Activated CD8-positive, alpha-beta memory T cell treated with anti-CD3 and anti-CD28 coated beads for 4 hours (primary cell): Measurements from ENCODE around the gene TNFRSF19.

Source experiments
- DNase-seq, 2 donors: peaks; one replicate each; pipeline ENCODE4 v3.0.0-alpha.2; 2020; ENCODE audit warnings: low read depth in 2 of 2

Gene TNFRSF19

DNA sequence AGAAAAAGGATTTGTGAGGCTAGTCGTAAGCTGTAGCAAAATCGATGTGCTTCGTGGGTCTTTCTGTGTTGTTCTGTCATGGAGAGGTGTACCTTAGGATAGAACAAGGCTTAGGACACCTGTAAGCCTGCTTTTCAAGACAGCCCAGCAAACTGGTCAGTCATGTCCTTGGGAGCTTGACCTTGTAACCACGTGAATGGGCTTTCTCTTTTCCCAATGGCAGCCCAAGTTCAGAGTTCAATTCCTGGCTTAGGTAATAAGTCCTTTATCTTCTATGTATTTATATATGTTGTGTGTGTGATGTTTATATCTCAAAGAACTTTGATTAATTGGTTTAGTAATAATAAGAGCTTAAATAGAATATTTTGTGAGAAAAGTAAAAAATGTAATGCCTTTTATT, 112.9 kb downstream of the TNFRSF19 start:
- DNase-seq = no peak

DNA sequence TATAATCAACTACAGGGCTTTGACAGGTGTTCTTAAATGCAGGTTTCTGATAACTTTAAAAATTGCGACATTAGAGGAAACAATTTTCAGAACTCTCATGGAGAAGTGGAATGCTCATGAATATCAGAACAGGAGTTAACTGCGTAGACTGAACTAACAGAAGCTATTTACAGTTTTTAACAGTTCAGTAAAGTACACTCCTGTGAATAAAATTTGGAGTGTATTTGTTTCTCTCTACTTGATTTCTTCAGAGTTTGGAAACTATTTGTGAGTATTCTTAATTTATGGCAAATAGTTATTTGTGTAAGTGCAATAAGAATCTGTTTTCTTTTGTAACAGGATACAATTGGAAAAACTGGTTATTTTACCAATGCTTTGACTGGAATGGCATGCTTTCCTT, 114.4 kb downstream of the TNFRSF19 start:
- DNase-seq = no peak

DNA sequence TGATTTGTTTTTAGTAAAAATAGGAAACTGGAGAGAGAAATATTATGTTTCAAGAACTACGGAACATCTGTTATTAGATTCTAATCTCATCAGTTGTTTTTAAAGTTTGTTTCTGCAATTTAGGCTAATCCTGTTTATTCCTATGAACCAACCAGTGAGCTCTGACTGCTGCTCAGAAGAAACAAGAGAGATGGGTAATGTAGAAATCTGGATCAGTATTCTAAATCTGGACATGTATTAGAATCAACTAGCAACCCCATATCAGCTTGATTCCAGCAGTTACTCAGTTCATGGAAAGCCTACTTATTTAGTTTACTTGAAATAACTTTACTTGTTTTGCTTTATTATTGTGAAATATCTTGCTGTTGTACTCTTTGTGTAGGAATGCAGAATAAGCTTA, 115.2 kb downstream of the TNFRSF19 start:
- no peak for DNase-seq

DNA sequence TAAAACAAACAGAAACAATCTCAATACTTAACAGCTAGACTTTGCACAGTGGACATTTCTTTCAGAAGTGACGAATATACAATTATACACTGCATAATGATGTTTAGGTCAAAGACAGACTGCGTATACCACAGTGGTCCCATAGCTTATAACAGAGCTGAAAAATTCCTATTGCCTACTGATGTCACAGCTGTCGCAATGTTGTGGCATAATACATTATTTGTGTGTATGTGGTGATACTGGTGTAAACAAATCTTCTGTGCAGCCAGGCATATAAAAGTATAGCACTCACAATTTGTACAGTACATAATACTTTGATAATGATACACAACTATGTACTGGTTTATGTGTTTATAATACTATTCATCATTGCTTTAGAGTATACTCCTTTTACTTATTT, 116.7 kb downstream of the TNFRSF19 start:
- DNase-seq = no peak

DNA sequence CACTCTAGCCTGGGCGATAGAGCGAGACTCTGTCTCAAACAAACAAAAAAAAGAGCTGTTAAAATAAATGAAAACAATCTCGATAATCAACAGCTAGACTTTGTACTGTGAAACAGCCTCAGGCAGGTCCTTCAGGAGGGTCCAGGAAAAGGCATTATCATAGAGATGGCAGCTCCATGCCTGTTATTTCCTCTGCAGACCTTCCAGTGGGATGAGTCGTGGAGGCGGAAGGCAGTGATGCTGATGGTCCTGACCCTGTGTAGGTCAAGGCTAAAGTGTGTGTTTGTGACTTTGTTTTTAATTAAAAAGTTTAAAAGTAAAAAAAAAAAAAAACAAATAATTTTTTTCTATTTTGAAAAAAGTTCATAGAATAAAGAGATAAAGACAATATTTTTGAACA, 117.4 kb downstream of the TNFRSF19 start:
- DNase-seq = no peak

DNA sequence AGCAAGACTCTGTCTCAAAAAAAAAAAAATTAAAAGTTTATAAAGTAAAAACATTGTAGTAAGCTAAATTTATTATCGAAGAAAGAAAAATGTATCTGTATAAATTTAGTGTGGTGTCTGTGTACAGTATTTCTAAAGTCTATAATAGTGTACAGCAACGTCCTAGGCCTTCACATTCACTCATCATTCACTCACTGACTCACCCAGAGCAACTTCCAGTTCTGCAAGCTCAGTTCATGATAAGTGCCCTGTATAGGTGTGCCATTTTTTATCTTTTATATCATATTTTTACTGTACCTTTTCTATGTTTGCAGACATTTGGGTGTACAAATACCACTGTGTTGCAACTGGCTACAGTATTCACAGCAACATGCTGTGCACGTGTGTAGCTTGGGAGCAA, 118.1 kb downstream of the TNFRSF19 start:
- no peak for DNase-seq

DNA sequence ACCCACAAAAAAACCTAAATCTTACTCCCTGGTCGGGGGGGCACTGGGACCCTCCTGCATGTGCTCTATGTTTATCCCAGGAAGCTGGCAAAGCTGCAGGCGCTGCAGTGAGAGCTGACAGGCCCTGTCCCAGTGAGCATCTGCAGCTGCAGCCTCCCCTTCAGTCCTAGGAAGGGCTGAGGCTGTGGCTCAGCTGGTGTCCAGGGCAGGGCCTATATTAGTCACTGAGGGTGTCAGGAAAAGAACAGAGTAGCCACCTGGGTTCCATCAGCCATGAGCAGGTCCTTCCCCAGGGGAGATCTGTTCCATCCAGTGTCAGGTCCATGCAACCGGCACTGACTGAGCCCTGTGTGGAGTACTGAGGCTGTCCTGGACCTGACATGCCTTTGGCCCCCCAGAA, 120.5 kb downstream of the TNFRSF19 start:
- no peak for DNase-seq

DNA sequence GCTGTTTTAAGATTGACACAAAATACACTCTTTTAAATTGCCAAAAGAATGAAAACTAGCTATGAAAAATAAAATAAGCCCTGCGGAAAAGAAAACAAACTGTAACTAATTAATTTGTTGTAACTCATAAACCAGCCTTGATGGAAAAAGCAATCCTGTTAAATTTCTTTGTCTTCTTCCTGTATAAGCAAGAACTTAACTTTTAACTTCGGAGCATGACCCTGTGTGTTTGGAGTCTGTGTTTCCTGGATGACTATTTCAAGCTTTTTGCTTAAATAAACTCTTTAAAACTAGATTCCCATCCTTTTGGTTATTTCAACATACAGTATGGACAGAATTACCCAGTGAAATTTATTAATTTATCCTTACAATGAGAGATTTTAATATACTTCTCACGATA, 122.6 kb downstream of the TNFRSF19 start:
- DNase-seq = no peak

DNA sequence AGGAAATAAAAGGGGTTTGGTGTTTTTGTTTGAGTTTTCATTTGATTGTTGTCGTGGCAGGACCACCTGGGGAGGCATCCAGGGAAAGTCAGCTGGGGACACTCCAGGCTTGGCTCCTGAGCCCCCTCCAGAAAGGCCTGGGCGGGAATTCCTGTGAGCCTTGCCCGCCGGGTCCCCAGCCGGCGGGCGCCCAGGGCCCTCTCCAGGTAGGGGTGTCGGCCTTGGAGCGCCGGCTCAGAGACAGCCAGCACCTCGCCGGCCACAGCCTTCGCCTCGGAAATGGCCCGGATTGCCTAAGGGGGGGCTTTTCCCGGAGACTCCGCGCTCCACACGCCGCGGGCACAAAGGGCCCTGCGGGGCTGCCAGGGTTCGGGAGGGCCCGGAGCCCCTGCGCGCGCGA, 125.0 kb downstream of the TNFRSF19 start:
- no peak for DNase-seq

DNA sequence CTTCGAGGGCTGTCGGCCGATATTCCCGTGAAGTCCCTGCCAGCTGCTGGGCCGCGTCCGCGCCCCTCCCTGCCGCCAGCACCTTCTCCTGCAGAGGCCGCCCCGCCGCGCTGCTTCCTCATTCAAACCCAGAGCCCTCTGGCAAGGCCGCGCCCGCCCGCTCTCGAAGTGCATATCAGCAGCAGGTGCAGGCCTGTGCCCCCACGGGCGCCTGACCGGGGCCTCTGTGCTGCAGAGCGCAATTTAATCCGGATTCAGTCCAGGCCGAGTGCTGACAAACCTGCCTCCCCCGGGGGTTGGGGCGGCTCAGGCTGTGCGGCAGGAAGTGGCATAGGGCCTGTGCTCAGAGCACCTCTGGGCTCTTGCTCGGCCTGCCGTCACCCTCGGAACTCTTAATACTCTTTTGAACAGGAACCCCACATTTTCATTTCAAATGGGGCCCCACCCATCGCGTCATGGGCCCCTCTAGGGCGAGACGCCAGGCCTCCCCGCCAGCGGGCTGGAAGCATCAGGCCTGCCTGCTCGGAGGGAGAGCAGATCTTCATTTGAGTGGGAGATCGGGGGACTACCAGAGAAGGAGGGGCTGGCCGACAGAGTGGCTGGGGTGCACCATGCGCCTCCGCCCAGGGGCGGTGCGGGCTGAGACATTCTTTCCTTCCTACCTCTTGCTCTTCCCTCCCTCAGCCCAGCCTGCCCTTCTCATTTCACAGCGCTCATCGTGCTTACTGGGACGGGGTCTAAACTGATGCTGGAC, 125.7 kb downstream of the TNFRSF19 start:
- peak; percentile 24 to 26 for DNase-seq

DNA sequence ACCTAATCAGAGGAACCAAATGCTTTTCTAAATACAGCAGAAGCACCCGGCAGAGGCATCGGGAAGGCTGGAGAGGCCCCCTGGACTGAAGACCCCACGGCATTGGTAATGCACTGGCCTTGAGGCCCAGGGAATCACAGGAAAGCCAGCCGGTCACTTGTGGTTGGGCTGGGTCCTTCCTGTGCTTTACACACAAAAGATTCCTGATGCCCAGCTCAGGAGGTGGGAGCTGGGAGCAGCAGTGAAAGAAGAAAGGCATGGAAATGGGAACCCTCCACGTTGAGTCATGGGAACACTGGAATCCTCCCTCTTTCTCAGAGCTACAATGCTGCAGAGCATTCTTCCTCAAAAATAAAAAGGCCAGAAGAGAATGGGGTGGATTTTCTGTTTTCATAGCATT, 126.4 kb downstream of the TNFRSF19 start:
- DNase-seq = no peak

DNA sequence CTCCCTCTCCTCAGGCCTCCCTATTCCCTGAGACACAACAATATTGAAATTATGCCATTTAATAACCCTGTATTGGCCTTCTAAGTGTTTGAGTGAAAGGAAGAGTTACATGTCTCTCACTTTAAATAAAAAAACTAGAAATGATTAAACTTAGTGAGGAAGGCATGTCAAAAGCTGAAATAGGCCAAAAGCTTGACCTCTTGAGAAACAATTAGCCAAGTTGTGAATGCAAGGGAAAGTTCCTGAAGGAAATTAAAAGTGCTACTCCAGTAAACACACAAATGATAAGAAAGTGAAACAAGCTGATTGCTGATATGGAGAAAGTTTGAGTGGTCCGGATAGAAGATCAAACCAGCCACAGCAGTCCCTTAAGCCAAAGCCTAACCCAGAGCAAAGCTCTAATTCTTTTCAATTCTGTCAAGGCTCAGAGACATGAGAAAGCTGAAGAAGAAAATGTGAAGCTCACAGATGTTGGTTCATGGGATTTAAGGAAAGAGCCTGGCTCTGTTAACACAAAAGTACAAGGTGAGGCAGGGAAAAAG, 127.6 kb downstream of the TNFRSF19 start:
- DNase-seq = no peak

DNA sequence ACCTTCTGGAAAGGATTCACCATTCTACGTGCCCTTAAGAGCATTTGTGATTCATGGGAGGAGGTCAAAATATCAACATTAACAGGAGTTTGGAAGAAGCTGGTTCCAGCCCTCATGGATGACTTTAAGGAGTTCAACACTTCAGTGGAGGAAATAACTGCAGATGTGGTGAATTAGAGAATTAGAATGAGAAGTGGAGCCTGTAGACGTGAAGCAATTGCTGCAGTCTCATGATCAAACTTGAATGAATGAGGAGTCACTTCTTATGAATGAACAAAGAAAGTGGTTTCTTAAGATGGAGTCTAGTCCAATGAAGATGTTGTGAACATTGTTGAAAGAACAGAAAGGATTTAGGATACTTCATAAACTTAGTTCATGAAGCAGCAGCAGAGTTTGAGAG, 129.1 kb downstream of the TNFRSF19 start:
- no peak for DNase-seq

DNA sequence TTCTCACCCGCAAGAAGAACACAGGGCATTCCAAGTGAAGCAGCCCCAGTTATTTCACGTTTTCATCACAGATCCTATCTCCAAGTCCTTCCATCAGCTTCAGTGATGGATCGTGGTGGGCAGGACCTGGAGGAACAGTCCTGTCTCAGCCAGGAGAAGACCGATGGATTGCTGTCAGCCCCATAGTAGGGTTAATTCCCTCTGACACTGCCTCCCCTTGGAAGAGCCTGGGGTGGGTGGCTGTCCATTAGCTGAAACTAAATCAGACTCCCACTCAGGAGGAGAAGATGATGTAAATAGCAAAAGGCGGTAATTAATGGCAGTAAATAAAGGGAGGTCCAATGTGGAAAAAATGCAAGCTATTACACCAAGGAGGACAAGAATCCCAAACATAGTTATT, 131.0 kb downstream of the TNFRSF19 start:
- no peak for DNase-seq

DNA sequence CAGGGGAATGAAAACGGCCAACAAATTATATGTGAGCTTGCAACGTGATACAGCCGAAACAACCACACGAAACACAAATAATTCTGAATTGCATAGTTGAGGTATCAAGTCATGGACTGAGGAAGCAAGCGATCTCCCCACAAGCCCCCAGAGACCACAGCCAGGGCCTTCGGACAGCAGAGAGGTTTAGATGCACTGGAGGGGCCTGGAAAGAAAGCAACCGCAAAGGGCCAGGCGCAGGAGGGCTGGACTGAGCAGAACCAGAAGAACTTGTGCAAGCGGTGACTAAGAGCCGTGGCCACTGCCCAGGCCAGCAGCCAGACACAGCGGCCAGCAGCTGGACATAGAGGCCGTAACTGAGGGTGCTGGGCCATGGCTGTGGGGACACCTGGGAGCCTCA, 131.4 kb downstream of the TNFRSF19 start:
- DNase-seq = no peak

DNA sequence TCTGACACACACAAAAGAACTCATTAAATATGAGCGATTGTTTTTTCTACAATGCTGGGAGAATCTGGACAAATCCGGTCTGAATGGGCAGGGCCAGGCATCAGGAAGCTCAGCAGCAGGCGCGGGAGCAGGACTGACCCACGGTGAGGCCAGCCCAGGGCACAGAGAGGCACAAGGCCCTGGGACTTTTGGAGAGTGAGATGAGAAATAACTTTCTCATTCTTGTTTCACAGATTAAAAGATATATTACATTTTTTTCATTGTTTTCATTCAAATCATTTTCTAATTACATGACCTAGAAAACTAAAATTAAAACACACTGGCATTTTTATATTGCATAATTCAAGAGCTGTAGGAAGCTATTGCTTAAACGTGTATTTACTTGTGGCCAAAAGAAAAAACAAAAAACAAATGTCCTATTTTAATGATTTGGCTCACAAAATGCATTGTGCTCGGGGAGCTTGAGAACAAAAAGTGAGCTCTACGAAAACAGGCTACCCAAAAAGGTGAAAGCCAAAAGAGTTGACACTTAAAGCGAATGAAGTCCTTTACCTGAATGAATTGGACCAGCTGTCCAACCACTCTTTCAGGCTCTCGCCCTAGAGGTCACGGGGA, 133.1 kb downstream of the TNFRSF19 start:
- DNase-seq = no peak

DNA sequence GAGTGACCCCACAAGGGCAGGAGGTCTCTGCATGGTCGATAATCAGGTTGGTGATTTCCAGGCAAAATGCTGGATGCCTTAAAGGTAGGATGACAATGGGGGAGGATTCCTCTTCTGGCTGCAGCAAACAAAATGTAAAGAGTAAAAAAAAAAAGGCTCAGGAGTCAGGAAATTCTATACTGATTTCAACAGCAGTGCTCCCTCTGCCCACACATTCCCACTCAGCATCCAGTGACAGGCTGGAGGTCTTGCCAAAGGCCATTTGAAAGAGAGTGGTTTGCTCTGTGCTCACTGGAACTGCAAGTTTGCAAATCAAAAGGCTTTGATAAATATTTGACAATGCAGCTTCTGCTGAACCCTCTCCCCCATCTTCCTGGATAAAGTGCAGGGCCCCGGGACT, 135.4 kb downstream of the TNFRSF19 start:
- DNase-seq = no peak

DNA sequence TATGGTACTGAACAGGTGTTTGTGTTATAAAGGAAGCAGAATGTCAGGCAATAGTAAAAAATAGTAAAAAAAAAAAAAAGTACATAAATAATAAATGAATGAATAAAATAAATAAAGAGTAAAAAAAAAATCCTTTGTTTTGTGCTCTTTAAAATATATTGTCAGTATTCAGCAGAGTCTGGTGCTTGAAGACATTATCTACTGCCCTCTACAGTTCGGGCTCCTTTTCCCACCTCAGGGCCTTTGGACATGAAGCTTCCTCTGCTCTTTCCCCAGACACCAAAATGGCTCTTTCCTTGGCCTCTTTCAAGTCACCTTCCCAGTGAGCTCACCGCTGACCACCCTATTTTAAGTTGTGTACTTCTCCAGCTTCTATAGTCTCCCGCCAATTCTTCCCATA, 137.5 kb downstream of the TNFRSF19 start:
- no peak for DNase-seq

DNA sequence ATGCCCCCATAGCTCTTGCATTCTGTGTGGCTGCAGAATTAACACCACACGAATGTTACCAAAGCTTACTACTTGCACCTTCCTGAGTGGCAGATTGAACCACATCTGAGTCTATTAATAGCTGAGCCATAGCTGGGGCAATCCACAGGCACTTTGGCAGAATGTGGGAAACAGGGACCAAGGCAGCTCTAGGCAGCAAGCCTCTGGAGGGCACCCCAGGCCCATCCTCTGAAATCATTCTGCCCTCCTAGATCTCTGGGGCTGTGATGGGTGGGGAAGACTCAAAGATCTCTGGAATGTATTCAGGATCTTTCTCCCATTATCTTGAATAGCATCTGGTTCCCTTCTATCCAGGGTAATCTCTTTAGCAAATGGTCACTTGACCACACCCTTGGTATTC, 139.3 kb downstream of the TNFRSF19 start:
- DNase-seq = no peak

DNA sequence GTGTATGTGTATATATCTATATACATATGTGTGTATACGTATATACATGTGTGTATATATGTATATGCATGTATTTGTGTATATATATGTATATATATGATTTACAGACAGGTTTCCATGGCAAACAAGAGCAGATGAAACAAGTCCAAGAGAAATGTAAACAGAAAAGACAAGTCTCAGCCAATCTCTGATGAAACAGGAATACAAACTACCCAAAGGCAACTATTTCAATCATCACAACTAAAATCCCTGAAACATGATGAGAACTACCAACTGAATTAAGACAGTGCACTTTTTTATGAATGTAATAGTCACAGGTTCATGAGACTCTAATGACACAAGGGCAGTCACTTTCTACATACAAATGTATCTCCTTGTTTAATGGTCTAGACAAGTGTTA, 140.2 kb downstream of the TNFRSF19 start:
- DNase-seq = no peak

DNA sequence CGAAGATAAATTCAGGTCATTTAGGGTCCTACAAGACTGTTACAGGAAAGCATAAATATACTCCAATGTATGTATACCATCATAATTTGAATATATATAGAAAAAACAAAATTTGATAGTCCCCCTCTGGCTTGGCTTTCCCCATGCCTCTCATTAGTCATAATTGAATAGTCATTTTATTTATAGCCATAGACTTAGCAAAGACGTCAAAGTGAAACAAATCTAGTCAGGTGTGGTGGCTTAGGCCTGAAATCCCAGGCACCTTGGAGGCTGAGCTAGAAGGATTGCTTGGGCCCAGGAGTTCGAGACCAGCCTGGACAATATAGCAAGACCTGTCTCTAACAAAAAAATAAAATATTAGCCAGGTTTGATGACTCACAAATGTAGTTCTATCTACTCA, 141.1 kb downstream of the TNFRSF19 start:
- no peak for DNase-seq

DNA sequence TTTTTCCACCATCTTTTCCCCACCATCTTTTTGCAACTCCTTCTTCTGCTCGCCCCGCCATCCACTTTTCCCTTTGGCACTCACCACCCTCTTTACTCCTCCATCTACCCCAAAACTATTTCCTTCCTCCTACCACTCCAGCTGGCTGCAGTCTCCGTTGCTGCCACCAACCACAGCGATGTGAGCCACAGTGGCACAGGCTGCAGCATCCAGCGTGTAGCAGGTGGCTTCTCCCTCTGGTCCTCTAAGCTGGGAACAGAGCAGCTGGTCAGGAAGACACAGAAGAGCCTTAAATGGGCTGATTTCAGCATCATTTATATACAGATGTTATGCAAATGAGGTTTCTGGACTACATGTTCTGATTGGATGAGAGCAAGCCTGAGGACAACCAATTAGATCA, 144.5 kb downstream of the TNFRSF19 start:
- no peak for DNase-seq

DNA sequence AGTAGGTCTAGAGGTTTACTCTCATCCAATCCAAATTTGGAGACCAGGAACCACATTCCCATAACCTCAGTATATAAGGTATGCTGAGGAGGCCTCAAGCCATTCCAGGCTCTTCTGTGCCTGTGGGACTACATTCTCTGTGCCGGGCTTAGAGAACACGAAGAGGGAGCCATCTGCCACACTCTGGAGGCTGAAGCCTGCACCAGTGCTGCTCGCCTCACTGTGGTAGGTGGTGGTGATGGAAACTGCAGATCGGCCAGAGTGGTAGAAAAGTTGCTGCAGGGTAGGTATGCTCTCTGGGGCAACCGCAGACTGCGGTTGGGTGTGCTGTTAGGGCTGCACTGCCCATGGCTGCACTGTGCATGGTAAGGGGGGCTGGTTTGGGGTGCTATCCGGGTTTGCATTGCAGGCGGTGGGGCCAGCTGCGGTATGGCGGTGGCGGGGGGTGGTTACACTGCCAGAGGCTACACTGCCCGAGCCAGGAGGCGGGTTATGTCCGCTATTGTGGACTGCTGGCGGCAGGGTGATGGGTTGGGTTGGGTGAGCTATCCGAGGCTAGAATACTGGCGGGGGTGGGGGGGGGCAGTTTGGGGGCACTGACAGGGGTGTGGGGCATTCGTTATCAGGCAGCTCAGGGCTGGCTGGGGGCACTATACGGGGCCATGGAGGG, 145.0 kb downstream of the TNFRSF19 start:
- no peak for DNase-seq
